ENCODE measurements around the gene EIF4A3. TPM values are rescaled to one million over a fixed set of nuclear protein-coding genes. Genes with fewer than 3 reads are reported as not detected.

EIF4A3 gene
- total and polyA plus RNA-seq, 2 experiments from 2014 or later = 81.7 to 107 TPM

- Histone ChIP-seq H3K27me3 (no peaks in the 10 kb centered on the region), H3K4me2 (no peak overlapping the region), H3K4me1 (ENCODE audit: insufficient read depth) (no peaks in the 10 kb centered on the region), H3K9me3 (ENCODE audit: low read depth) (no peaks in the 10 kb centered on the region), H3K9me2 (replicated peaks; ENCODE audit: insufficient read depth) (no peaks in the 10 kb centered on the region), H3K79me2 (no peaks in the 10 kb centered on the region), H3K36me3 (replicated peaks; ENCODE audit: insufficient read depth, low read depth) (no peaks in the 10 kb centered on the region), H3K27ac (no peak overlapping the region), H4K20me1 (ENCODE audit: insufficient read depth, poor library complexity, severe bottlenecking) (no peaks in the 10 kb centered on the region), H3K4me3 (no peak overlapping the region), H2AFZ (no peak overlapping the region)
- TF ChIP-seq EZH2 (IDR thresholded peaks at IDR 0.05; ENCODE audit: borderline replicate concordance) (no peak), CTCF (IDR thresholded peaks at IDR 0.05; ENCODE audit: poor library complexity) (no peak), EZH2phosphoT487 (IDR thresholded peaks at IDR 0.05; ENCODE audit: low read depth, severe bottlenecking, unreplicated experiment) (no peak)
- no peak for DNase-seq (ENCODE audit: low spot score)
- WGBS (ENCODE audit: low lambda C conversion rate, missing lambda C conversion rate) = 70% methylated on average over 7 of the region's 7 CpGs
These were observed 32.2 kb downstream of the EIF4A3 start for GRCh38 chr17:80114758-80115157.

- H3K4me1 ChIP-seq (ENCODE audit: insufficient read depth) = no peaks in the 10 kb centered on the region
- no peaks in the 10 kb centered on the region for H3K9me2 ChIP-seq (replicated peaks; ENCODE audit: insufficient read depth)
- H3K4me2 ChIP-seq = no peak overlapping the region
- no peaks in the 10 kb centered on the region for H3K36me3 ChIP-seq (replicated peaks; ENCODE audit: insufficient read depth, low read depth)
- H3K4me3 ChIP-seq = no peak overlapping the region
- H4K20me1 ChIP-seq (ENCODE audit: insufficient read depth, poor library complexity, severe bottlenecking) = no peaks in the 10 kb centered on the region
- DNase-seq (ENCODE audit: low spot score) = no peak
- no peak overlapping the region for H3K27ac ChIP-seq
- WGBS (ENCODE audit: low lambda C conversion rate, missing lambda C conversion rate) = 81% methylated on average over 20 of the region's 20 CpGs
- no peaks in the 10 kb centered on the region for H3K27me3 ChIP-seq
- no peak overlapping the region for H2AFZ ChIP-seq
- H3K9me3 ChIP-seq (ENCODE audit: low read depth) = no peaks in the 10 kb centered on the region
- TF ChIP-seq CTCF (IDR thresholded peaks at IDR 0.05; ENCODE audit: poor library complexity) (no peak), EZH2phosphoT487 (IDR thresholded peaks at IDR 0.05; ENCODE audit: low read depth, severe bottlenecking, unreplicated experiment) (no peak), EZH2 (IDR thresholded peaks at IDR 0.05; ENCODE audit: borderline replicate concordance) (no peak)
- H3K79me2 ChIP-seq = no peaks in the 10 kb centered on the region
These were observed 33.9 kb downstream of the EIF4A3 start for GRCh38 chr17:80113033-80113484.

GRCh38 chr17:80112471-80113032, 34.4 kb downstream of the EIF4A3 start:
- Histone ChIP-seq H3K27ac (no peak overlapping the region), H3K9me3 (ENCODE audit: low read depth) (no peaks in the 10 kb centered on the region), H2AFZ (no peak overlapping the region), H3K4me3 (no peak overlapping the region), H3K4me1 (ENCODE audit: insufficient read depth) (no peaks in the 10 kb centered on the region), H3K36me3 (replicated peaks; ENCODE audit: insufficient read depth, low read depth) (no peaks in the 10 kb centered on the region), H3K9me2 (replicated peaks; ENCODE audit: insufficient read depth) (no peaks in the 10 kb centered on the region), H3K27me3 (no peaks in the 10 kb centered on the region), H3K4me2 (no peak overlapping the region), H4K20me1 (ENCODE audit: insufficient read depth, poor library complexity, severe bottlenecking) (no peaks in the 10 kb centered on the region), H3K79me2 (no peaks in the 10 kb centered on the region)
- no peak for DNase-seq (ENCODE audit: low spot score)
- WGBS (ENCODE audit: low lambda C conversion rate, missing lambda C conversion rate) = 92% methylated on average over 18 of the region's 24 CpGs
- TF ChIP-seq EZH2phosphoT487 (IDR thresholded peaks at IDR 0.05; ENCODE audit: low read depth, severe bottlenecking, unreplicated experiment) (no peak), EZH2 (IDR thresholded peaks at IDR 0.05; ENCODE audit: borderline replicate concordance) (no peak), CTCF (IDR thresholded peaks at IDR 0.05; ENCODE audit: poor library complexity) (no peak)

All from hepatocyte (in vitro differentiated cells).